SK-N-SH (cell line): ENCODE results near the gene LBHD1. TPM values are rescaled to one million over a fixed set of nuclear protein-coding genes. Genes with fewer than 3 reads are reported as not detected.

Source experiments
- CTCF ChIP-seq: fragments of 200-600 bp; sonication (generic); IDR thresholded peaks from 2 replicates; pipeline ENCODE4 v1.6.1; 2017; ENCODE audit warnings: antibody characterized with exemption, mild to moderate bottlenecking, moderate library complexity
- EP300 ChIP-seq, 2 experiments: IDR thresholded peaks; 2 replicates each; pipeline versions ENCODE4 v1.4.0 to v1.6.1; 2012; ENCODE audit warnings: borderline replicate concordance in 1 of 2, low read depth in 1 of 2, low read length in 1 of 2
- GABPA ChIP-seq: IDR thresholded peaks from 2 replicates; pipeline ENCODE4 v1.4.0; 2012; ENCODE audit warnings: low read depth, mild to moderate bottlenecking
- IRF3 ChIP-seq: fragments of 150-350 bp; IDR thresholded peaks from 2 replicates; pipeline ENCODE4 v1.6.1; 2016; ENCODE audit warnings: mild to moderate bottlenecking, low read depth, low read length
- JUND ChIP-seq: IDR thresholded peaks from 2 replicates; pipeline ENCODE4 v1.4.0; 2012
- MEF2A ChIP-seq: IDR thresholded peaks from 2 replicates; pipeline ENCODE4 v1.4.0; 2012; ENCODE audit warnings: low read depth, borderline replicate concordance
- PBX3 ChIP-seq: IDR thresholded peaks from 2 replicates; pipeline ENCODE4; 2012
- POLR2AphosphoS5 ChIP-seq: IDR thresholded peaks from 2 replicates; pipeline ENCODE4 v1.6.1; 2012; ENCODE audit warnings: low read depth, low read length
- RAD21 ChIP-seq: IDR thresholded peaks from 2 replicates; pipeline ENCODE4 v1.6.1; 2012; ENCODE audit warnings: mild to moderate bottlenecking, low read length
- SIN3A ChIP-seq: IDR thresholded peaks from 2 replicates; pipeline ENCODE4 v1.6.1; 2012; ENCODE audit warnings: low read depth, mild to moderate bottlenecking, low read length, moderate library complexity, borderline replicate concordance
- SMC3 ChIP-seq: IDR thresholded peaks from 2 replicates; pipeline ENCODE4 v1.6.1; 2012; ENCODE audit warnings: low read depth, low read length, improper control_type of control experiment
- TCF12 ChIP-seq: IDR thresholded peaks from 2 replicates; pipeline ENCODE4 v1.4.0; 2012
- TEAD4 ChIP-seq: IDR thresholded peaks from 2 replicates; pipeline ENCODE4 v1.4.0; 2012; ENCODE audit warnings: mild to moderate bottlenecking, borderline replicate concordance; ENCODE audit not compliant: insufficient read depth
- USF2 ChIP-seq: fragments of 150-350 bp; IDR thresholded peaks from 2 replicates; pipeline ENCODE4 v1.6.1; 2017; ENCODE audit warnings: antibody characterized with exemption, low read length, low read depth, borderline replicate concordance
- YY1 ChIP-seq: IDR thresholded peaks from 2 replicates; pipeline ENCODE4 v1.4.0; 2012; ENCODE audit warnings: low read depth, mild to moderate bottlenecking
- ZBTB33 ChIP-seq: IDR thresholded peaks from 2 replicates; pipeline ENCODE4 v1.4.0; 2012; ENCODE audit warnings: low read depth, borderline replicate concordance
- polyA plus RNA-seq, 3 experiments: library from polyadenylated mRNA; depleted of rRNA; stranded (reverse); fragments of >200 nt; gene quantifications; 2 replicates each; pipeline ENCODE4 v1.2.3, GENCODE V29; 2012

The LBHD1 gene
- polyA plus RNA-seq, 1 of the 3 experiments (the other 2 are of a cell fraction): 9.7 TPM

- TF ChIP-seq ZBTB33 (no peak), YY1 (peak; percentile 35; the same call in 1 of the 2 replicates), TCF12 (no peak), TEAD4 (no peak), GABPA (peak; percentile 86), JUND (no peak), CTCF (no peak), MEF2A (no peak), PBX3 (no peak), IRF3 (no peak), EP300 (IDR thresholded peaks at IDR 0.05; ENCODE audit: borderline replicate concordance in 1 of 2, low read depth in 1 of 2, low read length in 1 of 2) (no peak), SIN3A (peak; percentile 59; the same call in 1 of the 2 replicates), POLR2AphosphoS5 (peak; percentile 72), RAD21 (no peak), USF2 (no peak), SMC3 (no peak)
- TF ChIP-seq, all 33 proteins: peak for 12
Measured at GRCh38 chr11:62705880-62706849, 34.1 kb upstream of the LBHD1 start (continued).
